SK-N-MC (cell line): Measurements from ENCODE around the gene CCT3.

Experiments
- EZH2 ChIP-seq: fragments of 200-600 bp; sonication (generic); IDR thresholded peaks from one replicate; pipeline ENCODE4 v1.6.1; 2017; ENCODE audit warnings: antibody characterized with exemption
- FOXP2 ChIP-seq: optimal IDR thresholded peaks from 2 replicates; pipeline ENCODE3; 2011; ENCODE audit warnings: mild to moderate bottlenecking, moderate library complexity; ENCODE audit not compliant: insufficient read depth; ENCODE audit errors: extremely low read length, control extremely low read depth
- POLR2AphosphoS5 ChIP-seq: IDR thresholded peaks from 2 replicates; pipeline ENCODE4 v1.6.1; 2012; ENCODE audit warnings: mild to moderate bottlenecking, low read depth, low read length, borderline replicate concordance

- TF ChIP-seq POLR2AphosphoS5 (no peak), EZH2 (no peak), FOXP2 (no peak)
Observed at GRCh38 chr1:156281281-156281680, 56.8 kb downstream of the CCT3 start.
